Heart left ventricle (tissue), 16 donors: ENCODE data around the gene NOC3L. TPM values are rescaled to one million over a fixed set of nuclear protein-coding genes. Genes with fewer than 3 reads are reported as not detected.

Experiments
- ATAC-seq, 4 donors: fragments of 200-7000 bp; cut with Tn5 transposase; one replicate each; pipeline ENCODE4 v1.9.1; 2020 to 2022; ENCODE audit warnings: moderate library complexity in 4 of 4, mild to moderate bottlenecking in 3 of 4, moderate number of reproducible peaks in 1 of 4
- DNase-seq, 5 donors: peaks; one replicate each; pipeline ENCODE4 v3.0.0-alpha.2; 2020
- H3K27ac ChIP-seq, 12 donors: fragments of 200-600 bp; sonication (generic) in 4 of 12; one replicate each; pipeline versions ENCODE4 v1.5.0 to v1.8.0; 2016 to 2022; ENCODE audit warnings: mild to moderate bottlenecking in 2 of 12
- H3K27me3 ChIP-seq, 9 donors: fragments of 200-600 bp; sonication (generic) in 2 of 9; one replicate each; pipeline versions ENCODE4 v1.5.1 to v1.8.0; 2016 to 2022; ENCODE audit warnings: mild to moderate bottlenecking in 3 of 9
- H3K36me3 ChIP-seq, 9 donors: fragments of 200-600 bp; sonication (generic) in 2 of 9; one replicate each; pipeline versions ENCODE4 v1.5.0 to v1.8.0; 2018 to 2022; ENCODE audit warnings: mild to moderate bottlenecking in 2 of 9
- H3K4me1 ChIP-seq, 12 donors: fragments of 200-600 bp; sonication (generic) in 4 of 12; one replicate each; pipeline versions ENCODE4 v1.5.0 to v1.8.0; 2016 to 2022; ENCODE audit warnings: mild to moderate bottlenecking in 3 of 12
- H3K4me3 ChIP-seq, 12 donors: fragments of 200-600 bp; sonication (generic) in 4 of 12; one replicate each; pipeline versions ENCODE4 v1.5.0 to v1.8.0; 2017 to 2022; ENCODE audit warnings: mild to moderate bottlenecking in 9 of 12, moderate library complexity in 4 of 12
- H3K9me3 ChIP-seq, 12 donors: fragments of 200-600 bp; sonication (generic) in 4 of 12; one replicate each; pipeline versions ENCODE4 v1.5.0 to v1.8.0; 2016 to 2022; ENCODE audit warnings: mild to moderate bottlenecking in 1 of 12
- CTCF ChIP-seq, 12 donors: fragments of 200-600 bp; sonication (generic) in 4 of 12; IDR thresholded peaks; one replicate each; pipeline versions ENCODE4 v1.5.0 to v1.8.0; 2018 to 2022; ENCODE audit warnings: antibody characterized with exemption in 12 of 12, mild to moderate bottlenecking in 5 of 12
- POLR2A ChIP-seq, 2 donors: fragments of 450-650 bp; IDR thresholded peaks; one replicate each; pipeline ENCODE4 v1.6.1; 2017; ENCODE audit warnings: antibody characterized with exemption in 2 of 2, mild to moderate bottlenecking in 2 of 2, moderate library complexity in 2 of 2
- WGBS, 4 donors: extraction: QIAGEN DNeasy Blood & Tissue Kit in 2 of 4; methylation state at CpG; one replicate each; pipeline versions ENCODE4 v1.1.5 to v1.1.7; 2013 to 2018; 5-methylcytosine and 5-hydroxymethylcytosine counted together
- intact Hi-C, 10 donors: fragments of 100-400 bp; cut with DNase I; formaldehyde crosslinking; loops; one replicate each; pipeline versions ENCODE4 v1.11.1 to v1.14.2; 2022
- polyA plus RNA-seq, 2 donors: library from polyadenylated mRNA; stranded (reverse); fragments of 200-250 nt; gene quantifications; one replicate each; pipeline ENCODE4 v1.2.3, GENCODE V29; 2013
- total RNA-seq, 9 donors: library from RNA; depleted of rRNA in 2 of 9; stranded (reverse); fragments of >200 nt in 2 of 9; fragmentation: NEBNext Ultra II Directional in 3 of 9; extraction: Animal tissue kit (Norgen Biotek cat#: 25700) in 3 of 9; gene quantifications; one replicate each; pipeline versions ENCODE4 v1.1.0 to v1.2.4, GENCODE V29; 2016 to 2023
- donor health status: ischemic (EF 13 %, LVEDD 7.1; RV severe dilation, severe dysfunction).
- donor health status: healthy with polysubstance abuse.
- donor health status: DM: no; HTN: yes; CAD: no.
- donor health status: DM: no; HTN: no; CAD: no.
- donor health status: ischemic (EF 25% LVEDD 6.9; RV normal size, moderate dysfunction).
- donor health status: ischemic (EF 25% LVEDD 5.7; RV mildly dilated, moderate dysfunction).
- donor health status: healthy.
- donor health status: DM: yes; HTN: yes; CAD: no.
- donor health status: ischemic (EF 35%, LVEDD 5.7; RV mildly dilated, moderate dysfunction).
- donor health status: nonischemic (EF 11% LVEDD 7.7; RV severe dilation, severe dysfunction).
- donor health status: DM: yes; HTN: yes; CAD: no.
- donor health status: PGD.
- donor health status: ischemic (EF 29% LVEDD 5.4; RV normal size, mild dysfunction).
- donor health status: nonischemic (EF 23%, LVEDD 6.1; RV moderate dilation, normal function).

The NOC3L gene
- total and polyA plus RNA-seq, 11 donors: 2.2 to 12.0 (median 8.2) TPM

- Histone ChIP-seq H3K36me3 (peaks cover 0 to 96% (median 16%) of the 10 kb centered on the region in 9 donors), H3K27ac (no peak overlapping the region), H3K4me3 (no peak overlapping the region), H3K9me3 (no peaks in the 10 kb centered on the region), H3K27me3 (peaks cover 0 to 3% (median 0%) of the 10 kb centered on the region in 9 donors), H3K4me1 (no peaks in the 10 kb centered on the region)
- TF ChIP-seq POLR2A (IDR thresholded peaks at IDR 0.05): no peak
- TF ChIP-seq CTCF (IDR thresholded peaks at IDR 0.05): no peak
- intact Hi-C loops: no loop called here
- ATAC-seq (no peak), DNase-seq (no peak)
- 60 to 71% (median 64%) methylated on average over 3 of the region's 3 CpGs for WGBS, 4 donors
These were observed 53.9 kb downstream of the NOC3L start for GRCh38 chr10:94308866-94309265.

- H3K27ac ChIP-seq: no peak overlapping the region
- TF ChIP-seq CTCF (IDR thresholded peaks at IDR 0.05): no peak
- no peak for TF ChIP-seq POLR2A (IDR thresholded peaks at IDR 0.05)
- no peak for DNase-seq
- WGBS, 4 donors: 47 to 56% (median 49%) methylated on average over 5 of the region's 5 CpGs
- H3K4me3 ChIP-seq: no peak overlapping the region
- H3K27me3 ChIP-seq: peaks cover 0 to 3% (median 0%) of the 10 kb centered on the region in 9 donors
- no peaks in the 10 kb centered on the region for H3K4me1 ChIP-seq
- ATAC-seq: no peak
- peaks cover 0 to 82% (median 16%) of the 10 kb centered on the region in 9 donors for H3K36me3 ChIP-seq
- intact Hi-C loops: no loop called here
- no peaks in the 10 kb centered on the region for H3K9me3 ChIP-seq
These were observed 55.6 kb downstream of the NOC3L start for GRCh38 chr10:94307046-94307615.

GRCh38 chr10:94303929-94304328 is 58.8 kb downstream of the NOC3L start:
- H3K27me3 ChIP-seq: peaks cover 0 to 3% (median 0%) of the 10 kb centered on the region in 9 donors
- intact Hi-C loops: no loop called here
- DNase-seq (no peak), ATAC-seq (no peak)
- no peak overlapping the region for H3K27ac ChIP-seq
- WGBS, 4 donors: 92 to 97% (median 95%) methylated on average over 1 of the region's 1 CpG
- H3K9me3 ChIP-seq: no peaks in the 10 kb centered on the region
- no peak overlapping the region for H3K4me3 ChIP-seq
- TF ChIP-seq POLR2A (IDR thresholded peaks at IDR 0.05) (no peak), CTCF (IDR thresholded peaks at IDR 0.05) (no peak)
- H3K4me1 ChIP-seq: no peaks in the 10 kb centered on the region
- H3K36me3 ChIP-seq: peaks cover 0 to 81% (median 9%) of the 10 kb centered on the region in 9 donors

GRCh38 chr10:94300042-94300441 is 62.7 kb downstream of the NOC3L start:
- H3K27ac ChIP-seq: no peak overlapping the region
- no peaks in the 10 kb centered on the region for H3K4me1 ChIP-seq
- H3K36me3 ChIP-seq: peaks cover 0 to 68% (median 4%) of the 10 kb centered on the region in 9 donors
- no peaks in the 10 kb centered on the region for H3K9me3 ChIP-seq
- H3K4me3 ChIP-seq: no peak overlapping the region
- intact Hi-C loops: no loop called here
- ATAC-seq (no peak), DNase-seq (no peak)
- 85 to 98% (median 96%) methylated on average over 3 of the region's 3 CpGs for WGBS, 4 donors
- no peak for TF ChIP-seq POLR2A (IDR thresholded peaks at IDR 0.05)
- H3K27me3 ChIP-seq: no peaks in the 10 kb centered on the region

GRCh38 chr10:94299417-94299816 is 63.3 kb downstream of the NOC3L start:
- intact Hi-C loops: no loop called here
- Histone ChIP-seq H3K27me3 (no peaks in the 10 kb centered on the region), H3K4me3 (no peak overlapping the region), H3K4me1 (no peaks in the 10 kb centered on the region), H3K27ac (no peak overlapping the region), H3K9me3 (no peaks in the 10 kb centered on the region), H3K36me3 (peaks cover 0 to 64% (median 0%) of the 10 kb centered on the region in 9 donors)
- ATAC-seq (no peak), DNase-seq (no peak)
- whole genome bisulfite sequencing, 4 donors: 75 to 95% (median 87%) methylated on average over 3 of the region's 3 CpGs
- no peak for TF ChIP-seq POLR2A (IDR thresholded peaks at IDR 0.05)
- no peak for TF ChIP-seq CTCF (IDR thresholded peaks at IDR 0.05)
